ENCODE measurements around the gene ADK. TPM values are rescaled to one million over a fixed set of nuclear protein-coding genes. Genes with fewer than 3 reads are reported as not detected.
"Not testable (repeated sequence)": the region's sequence is repeated elsewhere in the genome, so short reads cannot be mapped to it uniquely, and the experiment has no call there.

The ADK gene
- total and polyA plus RNA-seq, 5 donors from 2014 or later = 33.3 to 83.0 (median 63.7) TPM

GRCh38 chr10:74580438-74580837 lies 429.4 kb downstream of the ADK start:
- H3K9me3 ChIP-seq (ENCODE audit: control insufficient read depth in 2 of 2, low read length in 2 of 2); H3K36me3 ChIP-seq (ENCODE audit: control insufficient read depth, insufficient read depth, low read length); H3K27me3 Mint-ChIP-seq; H3K4me3 Mint-ChIP-seq; H3K27ac Mint-ChIP-seq; H3K27ac ChIP-seq (ENCODE audit: insufficient read depth, low read length, poor library complexity, severe bottlenecking); ATAC-seq (ENCODE audit: low read depth in 2 of 2); H3K4me3 ChIP-seq (ENCODE audit: low read depth, low read length); DNase-seq; H3K27me3 ChIP-seq (ENCODE audit: control insufficient read depth, insufficient read depth, low read length): not testable (repeated sequence)
- peaks cover 0 to 13% (median 0%) of the 10 kb centered on the region in 7 donors for H3K9me3 Mint-ChIP-seq
- peaks cover 18 to 27% (median 24%) of the 10 kb centered on the region in 4 donors for H3K4me1 Mint-ChIP-seq
- H3K4me1 ChIP-seq (ENCODE audit: control insufficient read depth, insufficient read depth, low read length, poor library complexity, severe bottlenecking) = peaks cover 10% of the 10 kb centered on the region
- peaks cover 14% of the 10 kb centered on the region for H3K36me3 Mint-ChIP-seq

- H3K27me3 Mint-ChIP-seq = no peaks in the 10 kb centered on the region
- peak overlapping the region; percentile 27 for H3K27ac ChIP-seq (ENCODE audit: insufficient read depth, low read length, poor library complexity, severe bottlenecking)
- H3K9me3 Mint-ChIP-seq = peaks cover 0 to 13% (median 0%) of the 10 kb centered on the region in 7 donors
- H3K4me1 ChIP-seq (ENCODE audit: control insufficient read depth, insufficient read depth, low read length, poor library complexity, severe bottlenecking) = peaks cover 27% of the 10 kb centered on the region
- peaks cover 7% of the 10 kb centered on the region for H3K36me3 Mint-ChIP-seq
- H3K27ac Mint-ChIP-seq = no peak overlapping the region
- no peaks in the 10 kb centered on the region for H3K36me3 ChIP-seq (ENCODE audit: control insufficient read depth, insufficient read depth, low read length)
- no peaks in the 10 kb centered on the region for H3K9me3 ChIP-seq (ENCODE audit: control insufficient read depth in 2 of 2, low read length in 2 of 2)
- peaks cover 25 to 39% (median 36%) of the 10 kb centered on the region in 4 donors for H3K4me1 Mint-ChIP-seq
- no peak overlapping the region for H3K4me3 ChIP-seq (ENCODE audit: low read depth, low read length)
- DNase-seq (no peak), ATAC-seq (ENCODE audit: low read depth in 2 of 2) (no peak)
- no peak overlapping the region for H3K4me3 Mint-ChIP-seq
- H3K27me3 ChIP-seq (ENCODE audit: control insufficient read depth, insufficient read depth, low read length) = no peaks in the 10 kb centered on the region
Measured at GRCh38 chr10:74582566-74582965, 431.5 kb downstream of the ADK start.

DNA sequence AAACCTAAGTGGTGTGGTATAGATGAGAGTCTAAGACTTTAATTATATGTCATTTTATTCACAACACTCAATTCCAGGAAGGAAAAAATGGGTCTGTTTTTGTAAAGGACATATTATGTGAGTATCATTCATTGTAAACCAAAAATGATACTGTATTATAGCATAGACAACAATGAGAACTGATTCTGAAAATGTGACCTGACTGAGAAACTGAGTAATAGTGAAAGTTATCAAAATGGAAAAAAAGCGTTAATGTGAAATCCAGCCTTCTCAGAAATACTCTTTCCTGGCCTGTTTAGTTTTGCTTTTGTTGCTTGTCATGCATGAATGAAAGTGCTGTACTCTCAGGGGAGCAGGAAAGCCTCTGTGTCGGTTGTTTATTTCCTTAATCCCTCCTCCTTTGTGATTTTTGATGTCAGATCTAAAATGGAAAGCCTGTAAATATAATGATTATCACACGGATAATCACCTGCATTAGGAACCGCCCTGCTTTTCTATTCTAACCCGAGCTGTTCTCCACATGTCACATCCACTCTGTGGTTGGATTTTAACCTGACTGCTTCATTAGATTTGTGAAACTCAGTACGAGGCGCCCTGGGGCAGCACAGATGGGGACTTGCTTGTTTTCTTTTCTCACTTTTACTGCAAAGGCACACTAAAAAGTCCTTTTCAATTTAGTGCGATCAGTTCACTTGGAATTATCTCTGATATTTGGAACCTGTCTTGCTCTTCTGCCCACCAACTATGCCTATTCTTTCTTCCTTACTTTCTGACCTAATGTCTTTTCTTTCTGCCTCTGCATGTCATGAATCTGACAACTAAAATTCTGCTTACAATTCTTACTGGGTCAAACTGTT lies 434.4 kb downstream of the ADK start:
- DNase-seq = peak; percentile 11 to 84 (median 62)
- Mint-ChIP-seq H3K9me3 (peaks cover 0 to 9% (median 0%) of the 10 kb centered on the region in 7 donors), H3K4me3 (peak overlapping the region; percentile 75 to 89 (median 83)), H3K27ac (peak overlapping the region; percentile 89 to 96 (median 92)), H3K36me3 (peaks cover 7% of the 10 kb centered on the region), H3K4me1 (peaks cover 32 to 65% (median 55%) of the 10 kb centered on the region in 4 donors), H3K27me3 (no peaks in the 10 kb centered on the region)
- Histone ChIP-seq H3K27me3 (ENCODE audit: control insufficient read depth, insufficient read depth, low read length) (no peaks in the 10 kb centered on the region), H3K9me3 (ENCODE audit: control insufficient read depth in 2 of 2, low read length in 2 of 2) (no peaks in the 10 kb centered on the region), H3K27ac (ENCODE audit: insufficient read depth, low read length, poor library complexity, severe bottlenecking) (peak overlapping the region; percentile 84), H3K4me1 (ENCODE audit: control insufficient read depth, insufficient read depth, low read length, poor library complexity, severe bottlenecking) (peaks cover 46% of the 10 kb centered on the region), H3K36me3 (ENCODE audit: control insufficient read depth, insufficient read depth, low read length) (no peaks in the 10 kb centered on the region), H3K4me3 (ENCODE audit: low read depth, low read length) (peak overlapping the region; percentile 77)
- ATAC-seq (ENCODE audit: low read depth in 2 of 2) = peak; percentile 42 to 45

- peaks cover 0 to 5% (median 0%) of the 10 kb centered on the region in 7 donors for H3K9me3 Mint-ChIP-seq
Measured at GRCh38 chr10:74586088-74586585, 435.1 kb downstream of the ADK start.

GRCh38 chr10:74587109-74587854 lies 436.3 kb downstream of the ADK start:
- no peaks in the 10 kb centered on the region for H3K27me3 ChIP-seq (ENCODE audit: control insufficient read depth, insufficient read depth, low read length)
- H3K4me1 Mint-ChIP-seq = peaks cover 30 to 65% (median 53%) of the 10 kb centered on the region in 4 donors
- H3K27ac ChIP-seq (ENCODE audit: insufficient read depth, low read length, poor library complexity, severe bottlenecking) = peak overlapping the region; percentile 84
- no peak for ATAC-seq (ENCODE audit: low read depth in 2 of 2)
- DNase-seq = no peak
- no peaks in the 10 kb centered on the region for H3K9me3 ChIP-seq (ENCODE audit: control insufficient read depth in 2 of 2, low read length in 2 of 2)
- no peaks in the 10 kb centered on the region for H3K27me3 Mint-ChIP-seq
- H3K4me1 ChIP-seq (ENCODE audit: control insufficient read depth, insufficient read depth, low read length, poor library complexity, severe bottlenecking) = peaks cover 46% of the 10 kb centered on the region
- H3K36me3 Mint-ChIP-seq = peaks cover 3% of the 10 kb centered on the region
- H3K36me3 ChIP-seq (ENCODE audit: control insufficient read depth, insufficient read depth, low read length) = no peaks in the 10 kb centered on the region
- no peaks in the 10 kb centered on the region for H3K9me3 Mint-ChIP-seq
- H3K4me3 ChIP-seq (ENCODE audit: low read depth, low read length) = peak overlapping the region; percentile 8
- H3K4me3 Mint-ChIP-seq = peak overlapping the region; percentile 41 to 68 (median 50)
- peak overlapping the region; percentile 71 to 92 (median 86) for H3K27ac Mint-ChIP-seq

More at GRCh38 chr10:74586088-74586585, 435.1 kb downstream of the ADK start:
- H3K4me1 ChIP-seq (ENCODE audit: control insufficient read depth, insufficient read depth, low read length, poor library complexity, severe bottlenecking) = peaks cover 46% of the 10 kb centered on the region
- ATAC-seq (ENCODE audit: low read depth in 2 of 2) = peak; percentile 67 to 74
- peak overlapping the region; percentile 75 to 89 (median 83) for H3K4me3 Mint-ChIP-seq
- H3K9me3 ChIP-seq (ENCODE audit: control insufficient read depth in 2 of 2, low read length in 2 of 2) = no peaks in the 10 kb centered on the region
- peak overlapping the region; percentile 89 to 96 (median 92) for H3K27ac Mint-ChIP-seq
- H3K27me3 Mint-ChIP-seq = no peaks in the 10 kb centered on the region
- peaks cover 33 to 67% (median 55%) of the 10 kb centered on the region in 4 donors for H3K4me1 Mint-ChIP-seq
- H3K27me3 ChIP-seq (ENCODE audit: control insufficient read depth, insufficient read depth, low read length) = no peaks in the 10 kb centered on the region
- peak overlapping the region; percentile 84 for H3K27ac ChIP-seq (ENCODE audit: insufficient read depth, low read length, poor library complexity, severe bottlenecking)
- peak overlapping the region; percentile 77 for H3K4me3 ChIP-seq (ENCODE audit: low read depth, low read length)
- peak; percentile 37 to 73 (median 72) for DNase-seq
- peaks cover 8% of the 10 kb centered on the region for H3K36me3 Mint-ChIP-seq
- H3K36me3 ChIP-seq (ENCODE audit: control insufficient read depth, insufficient read depth, low read length) = no peaks in the 10 kb centered on the region

GRCh38 chr10:74589226-74589673 lies 438.2 kb downstream of the ADK start:
- peaks cover 6% of the 10 kb centered on the region for H3K36me3 Mint-ChIP-seq
- Histone ChIP-seq H3K4me3 (ENCODE audit: low read depth, low read length) (peak overlapping the region; percentile 45), H3K27ac (ENCODE audit: insufficient read depth, low read length, poor library complexity, severe bottlenecking) (peak overlapping the region; percentile 73), H3K27me3 (ENCODE audit: control insufficient read depth, insufficient read depth, low read length) (no peaks in the 10 kb centered on the region), H3K4me1 (ENCODE audit: control insufficient read depth, insufficient read depth, low read length, poor library complexity, severe bottlenecking) (peaks cover 46% of the 10 kb centered on the region), H3K36me3 (ENCODE audit: control insufficient read depth, insufficient read depth, low read length) (peaks cover 2% of the 10 kb centered on the region), H3K9me3 (ENCODE audit: control insufficient read depth in 2 of 2, low read length in 2 of 2) (no peaks in the 10 kb centered on the region)
- H3K4me3 Mint-ChIP-seq = peak overlapping the region; percentile 36 to 77 (median 48)
- peak; percentile 74 to 90 (median 83) for DNase-seq
- peaks cover 30 to 59% (median 47%) of the 10 kb centered on the region in 4 donors for H3K4me1 Mint-ChIP-seq
- H3K27ac Mint-ChIP-seq = peak overlapping the region; percentile 7 to 88 (median 85)
- ATAC-seq (ENCODE audit: low read depth in 2 of 2) = peak; percentile 80 to 83
- H3K27me3 Mint-ChIP-seq = no peaks in the 10 kb centered on the region
- no peaks in the 10 kb centered on the region for H3K9me3 Mint-ChIP-seq

DNA sequence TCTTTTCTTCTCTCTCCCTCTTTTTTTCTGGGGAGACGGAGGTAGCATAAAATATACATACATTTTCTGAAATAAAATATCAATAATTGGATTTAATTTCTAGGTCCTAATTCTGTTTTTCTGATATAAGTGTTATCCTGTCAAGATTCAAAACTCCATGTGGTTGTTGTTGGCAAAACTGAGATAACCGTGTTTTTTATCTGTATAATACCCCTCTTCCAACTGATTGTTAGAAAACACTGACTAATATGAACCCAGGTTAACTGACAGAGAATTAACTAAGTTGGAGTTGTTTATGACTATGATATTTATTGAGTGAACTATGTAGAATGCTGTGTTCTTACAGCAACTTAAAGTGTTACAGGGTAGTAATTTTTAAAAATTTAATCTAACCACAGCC lies 438.8 kb downstream of the ADK start:
- no peaks in the 10 kb centered on the region for H3K27me3 ChIP-seq (ENCODE audit: control insufficient read depth, insufficient read depth, low read length)
- Mint-ChIP-seq H3K4me3 (peak overlapping the region in 1 of 4 donors; percentile 36), H3K4me1 (peaks cover 30 to 55% (median 43%) of the 10 kb centered on the region in 4 donors), H3K9me3 (no peaks in the 10 kb centered on the region), H3K27me3 (no peaks in the 10 kb centered on the region), H3K27ac (peak overlapping the region; percentile 23 to 88 (median 85)), H3K36me3 (peaks cover 6% of the 10 kb centered on the region)
- H3K36me3 ChIP-seq (ENCODE audit: control insufficient read depth, insufficient read depth, low read length) = peaks cover 2% of the 10 kb centered on the region
- peak overlapping the region; percentile 73 for H3K27ac ChIP-seq (ENCODE audit: insufficient read depth, low read length, poor library complexity, severe bottlenecking)
- DNase-seq (no peak), ATAC-seq (ENCODE audit: low read depth in 2 of 2) (no peak)
- no peaks in the 10 kb centered on the region for H3K9me3 ChIP-seq (ENCODE audit: control insufficient read depth in 2 of 2, low read length in 2 of 2)
- peaks cover 42% of the 10 kb centered on the region for H3K4me1 ChIP-seq (ENCODE audit: control insufficient read depth, insufficient read depth, low read length, poor library complexity, severe bottlenecking)
- H3K4me3 ChIP-seq (ENCODE audit: low read depth, low read length) = no peak overlapping the region

All from CD4-positive, CD25-positive, alpha-beta regulatory T cell (primary cell).